Caco-2 (cell line): ENCODE data around the gene GCNT2. TPM values are rescaled to one million over a fixed set of nuclear protein-coding genes. Genes with fewer than 3 reads are reported as not detected.

Experiments
- BruUV-seq: library from RNA; stranded (reverse); fragments of 400-500 nt; replicated peaks from 2 replicates; lab custom pipeline; 2021; lab: Mats Ljungman, UMichigan
- CTCF ChIA-PET: fragments of 300-600 bp; sonication (Branson Sonifier 250); formaldehyde crosslinking; loops from one replicate; lab custom pipeline; 2022; ENCODE audit warnings: antibody characterized with exemption; lab: Charles Lee
- POLR2A ChIA-PET: fragments of 300-600 bp; sonication (Branson Sonifier 250); formaldehyde crosslinking; loops from one replicate; lab custom pipeline; 2022; ENCODE audit warnings: antibody characterized with exemption; lab: Charles Lee
- DNase-seq, 2 experiments: peaks; one replicate each; pipeline versions ENCODE4 v3.0.0 to v3.0.0-alpha.2; 2020 to 2022
- H3K27me3 ChIP-seq: replicated peaks from 2 replicates; pipeline ENCODE4 v1.6.0; 2011; ENCODE audit warnings: low read length; ENCODE audit not compliant: control insufficient read depth, insufficient read depth
- H3K36me3 ChIP-seq: 2 replicates; pipeline ENCODE4 v1.5.1; 2011; ENCODE audit warnings: low read length; ENCODE audit not compliant: control insufficient read depth, insufficient read depth
- H3K4me1 ChIP-seq: fragments of 250-450 bp; sonication (Bioruptor Pico); 2 replicates; pipeline ENCODE4 v1.5.1; 2020; ENCODE audit warnings: mild to moderate bottlenecking
- H3K4me3 ChIP-seq: 2 replicates; pipeline ENCODE4 v1.5.1; 2011; ENCODE audit warnings: low read depth, mild to moderate bottlenecking, control low read depth, low read length
- H3K9me3 ChIP-seq: fragments of 250-450 bp; sonication (Bioruptor Pico); 2 replicates; pipeline ENCODE4 v1.5.1; 2020; ENCODE audit warnings: mild to moderate bottlenecking, moderate library complexity
- H3K27ac Mint-ChIP-seq: one replicate; pipeline ENCODE4 v1.8.0; 2022; ENCODE audit warnings: mixed read lengths; ENCODE audit not compliant: unreplicated experiment
- H3K27me3 Mint-ChIP-seq: one replicate; pipeline ENCODE4 v1.8.0; 2022; ENCODE audit warnings: mixed read lengths; ENCODE audit not compliant: insufficient read depth, unreplicated experiment
- H3K36me3 Mint-ChIP-seq: one replicate; pipeline ENCODE4 v1.8.0; 2022; ENCODE audit warnings: mild to moderate bottlenecking, mixed read lengths; ENCODE audit not compliant: insufficient read depth, unreplicated experiment
- H3K4me1 Mint-ChIP-seq: one replicate; pipeline ENCODE4 v1.8.0; 2022; ENCODE audit warnings: low read depth, mixed read lengths; ENCODE audit not compliant: unreplicated experiment
- H3K4me3 Mint-ChIP-seq: one replicate; pipeline ENCODE4 v1.8.0; 2022; ENCODE audit warnings: mild to moderate bottlenecking, moderate library complexity, mixed read lengths; ENCODE audit not compliant: unreplicated experiment
- H3K9me3 Mint-ChIP-seq: one replicate; pipeline ENCODE4 v1.8.0; 2022; ENCODE audit warnings: mixed read lengths; ENCODE audit not compliant: unreplicated experiment
- intact Hi-C: fragments of 100-400 bp; cut with micrococcal nuclease; formaldehyde crosslinking; loops from one replicate; pipeline ENCODE4 v1.10.0; 2022; ENCODE audit not compliant: unreplicated experiment
- total RNA-seq: library from RNA; stranded (reverse); gene quantifications from 2 replicates; pipeline ENCODE4 v1.2.3, GENCODE V29; 2022
- TF ChIP-seq, protein P1 (sequence below), 2 experiments: fragments of 200-600 bp in 1 of 2; IDR thresholded peaks; 1 replicate in 1 of 2; 2 replicates in 1 of 2; pipeline versions ENCODE4 v1.5.1 to v1.8.0; 2011 to 2022; ENCODE audit warnings: antibody characterized with exemption in 1 of 2, control low read depth in 1 of 2, inconsistent platforms in 1 of 2, low read depth in 1 of 2, low read length in 1 of 2, mild to moderate bottlenecking in 1 of 2, moderate library complexity in 1 of 2; ENCODE audit not compliant: insufficient read depth in 1 of 2, severe bottlenecking in 1 of 2, unreplicated experiment in 1 of 2

The GCNT2 gene
- total RNA-seq, 1 experiment from 2014 or later, result 70.7 TPM

DNA sequence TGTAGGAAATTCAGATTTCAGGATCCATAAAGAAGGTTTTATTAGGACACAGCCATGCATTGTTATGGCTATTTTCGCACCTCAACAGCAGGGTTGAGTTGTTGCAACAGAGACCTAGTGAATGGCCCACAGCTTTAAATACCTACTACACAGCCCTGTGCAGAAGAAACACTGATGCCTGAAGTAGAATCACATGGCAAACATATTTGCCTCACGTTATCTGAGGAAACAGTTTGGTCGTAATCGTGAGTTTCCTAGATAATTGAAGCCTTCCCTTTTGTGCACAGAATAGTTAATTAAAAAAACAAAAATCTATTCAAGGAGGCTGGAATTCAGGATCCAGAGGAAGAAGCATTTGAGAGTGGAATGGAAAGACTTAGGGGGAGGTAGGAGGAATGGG is 55.1 kb downstream of the GCNT2 start:
- Histone ChIP-seq H3K27me3 (no peaks in the 10 kb centered on the region), H3K4me1 (peaks cover 16% of the 10 kb centered on the region), H3K9me3 (0 out of 2 replicates have a peak, but pooled peaks cover 3% of the 10 kb centered on the region), H3K36me3 (peaks cover 2% of the 10 kb centered on the region; the same call in 1 of the 2 replicates), H3K4me3 (no peak overlapping the region)
- Mint-ChIP-seq H3K27ac (peak overlapping the region; percentile 23), H3K4me3 (no peak overlapping the region), H3K36me3 (peaks cover 64% of the 10 kb centered on the region), H3K9me3 (no peaks in the 10 kb centered on the region), H3K27me3 (no peaks in the 10 kb centered on the region), H3K4me1 (peaks cover 21% of the 10 kb centered on the region)
- TF ChIP-seq, protein P1, sequence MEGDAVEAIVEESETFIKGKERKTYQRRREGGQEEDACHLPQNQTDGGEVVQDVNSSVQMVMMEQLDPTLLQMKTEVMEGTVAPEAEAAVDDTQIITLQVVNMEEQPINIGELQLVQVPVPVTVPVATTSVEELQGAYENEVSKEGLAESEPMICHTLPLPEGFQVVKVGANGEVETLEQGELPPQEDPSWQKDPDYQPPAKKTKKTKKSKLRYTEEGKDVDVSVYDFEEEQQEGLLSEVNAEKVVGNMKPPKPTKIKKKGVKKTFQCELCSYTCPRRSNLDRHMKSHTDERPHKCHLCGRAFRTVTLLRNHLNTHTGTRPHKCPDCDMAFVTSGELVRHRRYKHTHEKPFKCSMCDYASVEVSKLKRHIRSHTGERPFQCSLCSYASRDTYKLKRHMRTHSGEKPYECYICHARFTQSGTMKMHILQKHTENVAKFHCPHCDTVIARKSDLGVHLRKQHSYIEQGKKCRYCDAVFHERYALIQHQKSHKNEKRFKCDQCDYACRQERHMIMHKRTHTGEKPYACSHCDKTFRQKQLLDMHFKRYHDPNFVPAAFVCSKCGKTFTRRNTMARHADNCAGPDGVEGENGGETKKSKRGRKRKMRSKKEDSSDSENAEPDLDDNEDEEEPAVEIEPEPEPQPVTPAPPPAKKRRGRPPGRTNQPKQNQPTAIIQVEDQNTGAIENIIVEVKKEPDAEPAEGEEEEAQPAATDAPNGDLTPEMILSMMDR (IDR thresholded peaks at IDR 0.05; ENCODE audit: insufficient read depth in 1 of 2, low read depth in 1 of 2, low read length in 1 of 2, severe bottlenecking in 1 of 2, unreplicated experiment in 1 of 2), result no peak
- ChIA-PET CTCF (no interaction called here), POLR2A (no interaction called here)
- no peak for DNase-seq
- BruUV-seq, result no TSS peak
- intact Hi-C loops, result no loop called here

DNA sequence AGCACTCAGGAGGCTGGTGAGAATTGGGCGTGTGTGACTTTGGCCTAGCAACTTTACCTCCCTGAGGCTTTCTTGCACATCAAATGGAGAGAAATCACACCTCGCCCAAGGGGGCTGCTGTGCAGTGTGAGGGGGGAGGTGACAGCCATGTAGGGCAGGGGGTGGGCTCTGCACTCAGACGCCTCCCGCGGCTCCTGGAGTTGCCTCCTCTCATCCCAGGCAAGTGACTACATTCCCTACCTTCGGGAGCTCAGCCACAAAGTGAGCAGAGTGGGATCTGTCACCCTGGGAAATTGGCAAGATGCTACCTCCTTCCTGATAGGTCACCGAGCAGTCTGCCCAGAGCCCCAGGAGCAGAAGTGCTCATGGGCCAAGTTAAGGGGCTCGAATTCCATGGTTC is 56.0 kb downstream of the GCNT2 start:
- no peak overlapping the region for H3K4me3 ChIP-seq
- ChIA-PET POLR2A (no interaction called here), CTCF (no interaction called here)
- peaks cover 2% of the 10 kb centered on the region; the same call in 1 of the 2 replicates for H3K36me3 ChIP-seq
- H3K27ac Mint-ChIP-seq, result no peak overlapping the region
- H3K27me3 ChIP-seq, result no peaks in the 10 kb centered on the region
- H3K9me3 ChIP-seq, result 0 out of 2 replicates have a peak, but pooled peaks cover 3% of the 10 kb centered on the region
- H3K4me1 Mint-ChIP-seq, result peaks cover 21% of the 10 kb centered on the region
- no peak overlapping the region for H3K4me3 Mint-ChIP-seq
- intact Hi-C loops, result no loop called here
- H3K36me3 Mint-ChIP-seq, result peaks cover 56% of the 10 kb centered on the region
- H3K4me1 ChIP-seq, result peaks cover 20% of the 10 kb centered on the region
- H3K9me3 Mint-ChIP-seq, result no peaks in the 10 kb centered on the region
- no peak for DNase-seq
- TF ChIP-seq, protein P1 (IDR thresholded peaks at IDR 0.05; ENCODE audit: insufficient read depth in 1 of 2, low read depth in 1 of 2, low read length in 1 of 2, severe bottlenecking in 1 of 2, unreplicated experiment in 1 of 2), result no peak
- H3K27me3 Mint-ChIP-seq, result no peaks in the 10 kb centered on the region
- BruUV-seq, result no TSS peak

DNA sequence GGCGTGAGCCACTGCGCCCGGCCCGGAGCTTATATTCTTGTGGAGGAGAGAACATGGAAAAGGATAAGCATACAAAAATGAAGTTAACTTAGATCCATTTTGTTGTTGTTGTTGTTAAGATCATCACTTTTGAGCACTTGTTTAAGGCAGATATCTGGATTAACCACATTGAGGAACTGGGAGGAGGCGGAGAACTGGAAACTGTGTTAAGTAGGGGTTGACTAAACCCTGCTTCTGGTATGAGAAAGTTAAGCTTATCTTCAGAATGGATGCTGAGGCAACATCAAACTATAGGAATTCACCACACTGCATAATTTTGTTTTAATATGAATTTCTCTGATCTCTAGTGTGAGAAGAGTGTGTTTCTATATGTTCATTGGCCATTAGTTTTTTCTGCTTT is 57.6 kb downstream of the GCNT2 start:
- Histone ChIP-seq H3K36me3 (peaks cover 2% of the 10 kb centered on the region; the same call in 1 of the 2 replicates), H3K9me3 (0 out of 2 replicates have a peak, but pooled peaks cover 3% of the 10 kb centered on the region), H3K27me3 (no peaks in the 10 kb centered on the region), H3K4me1 (peaks cover 31% of the 10 kb centered on the region), H3K4me3 (no peak overlapping the region)
- ChIA-PET POLR2A (no interaction called here), CTCF (interaction anchor here (1.2 kb wide), 1 partner anchor 9 kb away, joined by 3 read pairs; no protein-coding TSS in a partner anchor)
- TF ChIP-seq, protein P1 (IDR thresholded peaks at IDR 0.05; ENCODE audit: insufficient read depth in 1 of 2, low read depth in 1 of 2, low read length in 1 of 2, severe bottlenecking in 1 of 2, unreplicated experiment in 1 of 2), result no peak
- Mint-ChIP-seq H3K4me3 (no peak overlapping the region), H3K9me3 (no peaks in the 10 kb centered on the region), H3K4me1 (peaks cover 27% of the 10 kb centered on the region), H3K36me3 (peaks cover 55% of the 10 kb centered on the region), H3K27me3 (no peaks in the 10 kb centered on the region), H3K27ac (no peak overlapping the region)
- intact Hi-C loops, result no loop called here
- DNase-seq, result no peak
- BruUV-seq, result no TSS peak
